Endothelial cell of umbilical vein (primary cell): ENCODE results near the gene ARHGEF10L. TPM values are rescaled to one million over a fixed set of nuclear protein-coding genes. Genes with fewer than 3 reads are reported as not detected.

ENCODE experiments used
- BruUV-seq: library from RNA; stranded (reverse); fragments of 400-500 nt; replicated peaks from 2 replicates; lab custom pipeline; 2021; lab: Mats Ljungman, UMichigan
- CTCF ChIA-PET: fragments of 300-600, 350-600 bp; sonication (Branson Sonifier 250); formaldehyde crosslinking; loops from one replicate; lab custom pipeline; 2021; ENCODE audit warnings: antibody characterized with exemption, inconsistent platforms; lab: Charles Lee
- POLR2A ChIA-PET: fragments of 300-600, 350-600 bp; sonication (Branson Sonifier 250); formaldehyde crosslinking; loops from one replicate; lab custom pipeline; 2021; ENCODE audit warnings: antibody characterized with exemption, inconsistent platforms; lab: Charles Lee
- DNase-seq: peaks from one replicate; pipeline ENCODE4 v3.0.0-alpha.2; 2011; ENCODE audit warnings: low read depth, low spot score
- FAIRE-seq: peaks from 2 replicates; lab custom pipeline; 2011; peaks lifted over from hg19 to GRCh38; lab: Jason Lieb, UNC
- H2AFZ ChIP-seq: 2 replicates; pipeline ENCODE4 v1.6.0; 2012; ENCODE audit warnings: low read depth, low read length, control low read depth, inconsistent platforms
- H3K27ac ChIP-seq: 2 replicates; pipeline ENCODE4 v1.5.1; 2011; ENCODE audit warnings: low read depth, mild to moderate bottlenecking, control low read depth, low read length, moderate library complexity; ENCODE audit not compliant: insufficient read depth
- H3K27me3 ChIP-seq, 2 experiments: 2 replicates each; pipeline versions ENCODE4 v1.6.0 to v1.6.1; 2011; ENCODE audit warnings: low read length in 2 of 2, mixed read lengths in 1 of 2; ENCODE audit not compliant: control insufficient read depth in 2 of 2, insufficient read depth in 2 of 2
- H3K36me3 ChIP-seq, 2 experiments: 2 replicates in 1 of 2; 3 replicates in 1 of 2; pipeline ENCODE4 v1.5.1; 2011; ENCODE audit warnings: low read length in 2 of 2, mild to moderate bottlenecking in 1 of 2, moderate library complexity in 1 of 2; ENCODE audit not compliant: control insufficient read depth in 2 of 2, insufficient read depth in 2 of 2; ENCODE audit errors: extremely low read depth in 1 of 2
- H3K4me1 ChIP-seq: 3 replicates; pipeline ENCODE4 v1.5.1; 2011; ENCODE audit warnings: mild to moderate bottlenecking, low read length; ENCODE audit not compliant: control insufficient read depth, insufficient read depth; ENCODE audit errors: extremely low read depth
- H3K4me2 ChIP-seq: 2 replicates; pipeline ENCODE4 v1.6.1; 2011; ENCODE audit warnings: low read length, control low read depth, mixed read lengths; ENCODE audit not compliant: insufficient read depth
- H3K4me3 ChIP-seq, 3 experiments: fragments of 200-600 bp in 1 of 3; sonication (generic), shearing (Covaris generic) in 1 of 3; replicated peaks in 1 of 3; 2 replicates each; pipeline ENCODE4 v1.5.1; 2011 to 2016; ENCODE audit warnings: control low read depth in 3 of 3, low read length in 3 of 3, mild to moderate bottlenecking in 2 of 3, inconsistent platforms in 1 of 3, low read depth in 1 of 3, moderate library complexity in 1 of 3; ENCODE audit not compliant: insufficient read depth in 1 of 3
- H3K79me2 ChIP-seq: 2 replicates; pipeline ENCODE4 v1.6.0; 2012; ENCODE audit warnings: low read length, inconsistent platforms; ENCODE audit not compliant: control insufficient read depth, insufficient read depth
- H3K9ac ChIP-seq: replicated peaks from 2 replicates; pipeline ENCODE3; 2011; ENCODE audit warnings: low read length, control low read depth; ENCODE audit not compliant: insufficient read depth; ENCODE audit errors: extremely low read depth
- H3K9me1 ChIP-seq: replicated peaks from 3 replicates; pipeline ENCODE4 v1.6.0; 2011; ENCODE audit warnings: mild to moderate bottlenecking, low read length; ENCODE audit not compliant: control insufficient read depth, insufficient read depth; ENCODE audit errors: extremely low read depth
- H3K9me3 ChIP-seq: replicated peaks from 2 replicates; pipeline ENCODE4 v1.5.1; 2012; ENCODE audit warnings: low read length, inconsistent platforms; ENCODE audit not compliant: control insufficient read depth, insufficient read depth
- H4K20me1 ChIP-seq: replicated peaks from 2 replicates; pipeline ENCODE3; 2011; ENCODE audit warnings: mild to moderate bottlenecking, low read length; ENCODE audit not compliant: control insufficient read depth, insufficient read depth; ENCODE audit errors: extremely low read depth
- CTCF ChIP-seq, 2 donors: IDR thresholded peaks; 1 replicate in 1 of 2; 2 replicates in 1 of 2; pipeline ENCODE4 v1.5.1; 2011; ENCODE audit warnings: low read length in 2 of 2, mild to moderate bottlenecking in 2 of 2, moderate library complexity in 2 of 2, control low read depth in 1 of 2, inconsistent platforms in 1 of 2, low read depth in 1 of 2; ENCODE audit not compliant: insufficient read depth in 1 of 2; ENCODE audit errors: extremely low read depth in 1 of 2
- EZH2 ChIP-seq: IDR thresholded peaks from 2 replicates; pipeline ENCODE4 v1.6.1; 2012; ENCODE audit warnings: borderline replicate concordance, low read depth, mild to moderate bottlenecking, moderate library complexity, low read length, inconsistent platforms; ENCODE audit not compliant: severe bottlenecking
- FOS ChIP-seq: IDR thresholded peaks from 2 replicates; pipeline ENCODE4 v1.6.1; 2011; ENCODE audit warnings: mild to moderate bottlenecking, low read length, moderate library complexity, borderline replicate concordance; ENCODE audit not compliant: insufficient read depth
- GATA2 ChIP-seq: IDR thresholded peaks from 2 replicates; pipeline ENCODE4 v1.7.0; 2011; ENCODE audit warnings: low read depth, mild to moderate bottlenecking, moderate library complexity, mixed read lengths, low read length; ENCODE audit not compliant: insufficient read length, insufficient read depth
- JUN ChIP-seq: IDR thresholded peaks from 2 replicates; pipeline ENCODE4 v1.6.1; 2011; ENCODE audit warnings: borderline replicate concordance, low read depth; ENCODE audit not compliant: insufficient read length, insufficient read depth
- MAX ChIP-seq: IDR thresholded peaks from 2 replicates; pipeline ENCODE4 v1.6.1; 2011; ENCODE audit not compliant: insufficient read depth, insufficient read length
- MYC ChIP-seq: IDR thresholded peaks from one replicate; pipeline ENCODE4 v1.6.1; 2011; ENCODE audit warnings: mild to moderate bottlenecking, low read depth, low read length
- POLR2A ChIP-seq: IDR thresholded peaks from 2 replicates; pipeline ENCODE4 v1.6.1; 2012; ENCODE audit warnings: low read depth, mild to moderate bottlenecking, control low read depth, low read length
- POLR2AphosphoS5 ChIP-seq: IDR thresholded peaks from 2 replicates; pipeline ENCODE4 v1.6.1; 2012; ENCODE audit warnings: low read depth, mild to moderate bottlenecking, control low read depth, low read length, moderate library complexity; ENCODE audit not compliant: insufficient read depth
- dilution Hi-C: fragments of 300-500 bp; cut with MboI; formaldehyde crosslinking; loops from one replicate; pipeline ENCODE4 v1.15.0; 2019; ENCODE audit warnings: low sequenced_read_pairs; ENCODE audit not compliant: extremely low pct_ligation_motif_present
- intact Hi-C: fragments of 100-400 bp; cut with micrococcal nuclease; formaldehyde crosslinking; loops from one replicate; pipeline ENCODE4 v1.10.0; 2022
- polyA plus RNA-seq, 4 experiments: library from polyadenylated mRNA; depleted of rRNA in 3 of 4; stranded (reverse) in 3 of 4; unstranded in 1 of 4; fragments of >200 nt; gene quantifications; 2 replicates each; pipeline versions ENCODE4 v1.2.1 to v1.2.3, GENCODE V29; 2011 to 2012; ENCODE audit warnings: missing spikeins in 1 of 4
- total RNA-seq: library from RNA; stranded (reverse); gene quantifications from 2 replicates; pipeline ENCODE4 v1.2.3, GENCODE V29; 2021

ARHGEF10L gene
- total and polyA plus RNA-seq, 2 donors (not counting 3 experiments of a cell fraction or from before 2014, with no cell fraction given), result 1.9 to 5.2 TPM

- no peak for FAIRE-seq
- H3K27me3 ChIP-seq, result no peaks in the 10 kb centered on the region
- no peaks in the 10 kb centered on the region for H3K79me2 ChIP-seq
- H3K4me1 ChIP-seq, result no peaks in the 10 kb centered on the region
- intact Hi-C loops (no loop called here), dilution Hi-C loops (no loop called here)
- DNase-seq, result no peak
- no peak overlapping the region for H3K9ac ChIP-seq
- H3K4me3 ChIP-seq, result no peak overlapping the region
- ChIA-PET CTCF (interaction anchor here (5.9 kb wide), 1 partner anchor 111 kb away, joined by 136 read pairs; no protein-coding TSS in a partner anchor), POLR2A (no interaction called here)
- no peaks in the 10 kb centered on the region for H3K9me1 ChIP-seq
- no peak overlapping the region for H3K4me2 ChIP-seq
- H3K27ac ChIP-seq, result no peak overlapping the region
- no TSS peak for BruUV-seq
- no peaks in the 10 kb centered on the region for H4K20me1 ChIP-seq
- no peak for TF ChIP-seq EZH2
- no peak for TF ChIP-seq FOS
- TF ChIP-seq JUN, result no peak
- TF ChIP-seq POLR2A, result no peak
- TF ChIP-seq GATA2, result no peak
- no peak for TF ChIP-seq POLR2AphosphoS5
- TF ChIP-seq MAX, result no peak
- TF ChIP-seq MYC, result no peak
- TF ChIP-seq CTCF (IDR thresholded peaks at IDR 0.05; ENCODE audit: extremely low read depth in 1 of 2, insufficient read depth in 1 of 2, low read depth in 1 of 2, low read length in 2 of 2), result no peak
- no peaks in the 10 kb centered on the region for H3K36me3 ChIP-seq
- no peaks in the 10 kb centered on the region for H3K9me3 ChIP-seq
- H2AFZ ChIP-seq, result no peak overlapping the region
Measured at GRCh38 chr1:17496419-17496818, 43.1 kb upstream of the ARHGEF10L start.
